ENCODE measurements around the gene PRRG1. TPM values are rescaled to one million over a fixed set of nuclear protein-coding genes. Genes with fewer than 3 reads are reported as not detected.

The PRRG1 gene
- total and polyA plus RNA-seq, 2 donors from 2014 or later = 5.8 to 23.4 TPM

DNA sequence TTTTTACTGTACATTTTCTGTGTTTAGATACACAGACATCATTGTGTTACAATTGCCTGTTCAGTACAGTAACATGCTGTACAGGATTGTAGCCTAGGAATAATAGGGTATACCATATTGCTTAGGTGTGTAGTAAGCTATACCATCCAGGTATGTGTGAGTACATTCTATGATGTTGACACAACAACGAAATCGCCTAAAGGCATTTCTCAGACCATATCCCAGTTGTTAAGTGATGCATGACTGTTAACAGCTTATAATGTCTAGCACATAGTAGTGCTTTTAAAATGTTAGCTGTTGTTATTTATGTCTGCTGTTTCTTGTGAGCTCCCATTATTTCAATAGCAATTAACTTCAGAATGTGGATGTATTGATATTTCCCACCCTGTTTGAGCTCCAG lies 4.5 kb downstream of the PRRG1 start:
- Histone ChIP-seq H3K4me3 (ENCODE audit: low read length in 3 of 3) (no peak overlapping the region), H3K9ac (ENCODE audit: low read length in 3 of 3) (no peak overlapping the region), H3K36me3 (ENCODE audit: control insufficient read depth in 2 of 3, insufficient read depth in 3 of 3, low read length in 3 of 3) (no peaks in the 10 kb centered on the region), H3K27ac (ENCODE audit: low read depth in 2 of 2, low read length in 2 of 2) (no peak overlapping the region), H3K27me3 (ENCODE audit: control insufficient read depth, insufficient read depth, low read length) (no peaks in the 10 kb centered on the region), H3K4me1 (ENCODE audit: control insufficient read depth in 2 of 3, insufficient read depth in 2 of 3, low read depth in 1 of 3, low read length in 3 of 3) (no peaks in the 10 kb centered on the region), H3K9me3 (ENCODE audit: control insufficient read depth in 2 of 3, insufficient read depth in 1 of 3, low read length in 3 of 3) (no peaks in the 10 kb centered on the region)
- intact Hi-C loops (cut with DNase I) = no loop called here
- no peak for FAIRE-seq
- TF ChIP-seq, protein P1, sequence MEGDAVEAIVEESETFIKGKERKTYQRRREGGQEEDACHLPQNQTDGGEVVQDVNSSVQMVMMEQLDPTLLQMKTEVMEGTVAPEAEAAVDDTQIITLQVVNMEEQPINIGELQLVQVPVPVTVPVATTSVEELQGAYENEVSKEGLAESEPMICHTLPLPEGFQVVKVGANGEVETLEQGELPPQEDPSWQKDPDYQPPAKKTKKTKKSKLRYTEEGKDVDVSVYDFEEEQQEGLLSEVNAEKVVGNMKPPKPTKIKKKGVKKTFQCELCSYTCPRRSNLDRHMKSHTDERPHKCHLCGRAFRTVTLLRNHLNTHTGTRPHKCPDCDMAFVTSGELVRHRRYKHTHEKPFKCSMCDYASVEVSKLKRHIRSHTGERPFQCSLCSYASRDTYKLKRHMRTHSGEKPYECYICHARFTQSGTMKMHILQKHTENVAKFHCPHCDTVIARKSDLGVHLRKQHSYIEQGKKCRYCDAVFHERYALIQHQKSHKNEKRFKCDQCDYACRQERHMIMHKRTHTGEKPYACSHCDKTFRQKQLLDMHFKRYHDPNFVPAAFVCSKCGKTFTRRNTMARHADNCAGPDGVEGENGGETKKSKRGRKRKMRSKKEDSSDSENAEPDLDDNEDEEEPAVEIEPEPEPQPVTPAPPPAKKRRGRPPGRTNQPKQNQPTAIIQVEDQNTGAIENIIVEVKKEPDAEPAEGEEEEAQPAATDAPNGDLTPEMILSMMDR (IDR thresholded peaks at IDR 0.05; ENCODE audit: borderline replicate concordance, extremely low read depth, insufficient read depth) = no peak
- DNase-seq = no peak

DNA sequence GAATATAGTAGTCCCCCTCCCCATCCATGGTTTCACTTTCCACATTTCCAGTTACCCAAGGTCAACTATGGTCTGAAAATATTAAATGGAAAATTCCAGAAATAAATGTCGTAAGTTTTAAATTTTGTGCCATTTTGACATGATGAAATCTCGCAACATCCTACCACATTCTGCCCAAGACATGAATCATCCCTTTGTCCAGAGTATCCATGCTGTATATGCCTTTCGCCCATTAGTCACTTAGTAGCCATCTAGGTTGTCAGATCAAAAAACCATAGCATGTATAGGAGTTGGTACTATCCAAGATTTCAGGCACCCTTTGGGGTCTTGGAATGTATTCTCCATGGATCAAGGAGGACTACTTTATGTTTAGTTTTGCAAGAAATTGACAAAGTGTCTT lies 8.3 kb downstream of the PRRG1 start:
- DNase-seq (no peak), FAIRE-seq (no peak)
- Histone ChIP-seq H3K4me3 (ENCODE audit: low read length in 3 of 3) (no peak overlapping the region), H3K36me3 (ENCODE audit: control insufficient read depth in 2 of 3, insufficient read depth in 3 of 3, low read length in 3 of 3) (no peaks in the 10 kb centered on the region), H3K9me3 (ENCODE audit: control insufficient read depth in 2 of 3, insufficient read depth in 1 of 3, low read length in 3 of 3) (no peaks in the 10 kb centered on the region), H3K4me1 (ENCODE audit: control insufficient read depth in 2 of 3, insufficient read depth in 2 of 3, low read depth in 1 of 3, low read length in 3 of 3) (no peaks in the 10 kb centered on the region), H3K27me3 (ENCODE audit: control insufficient read depth, insufficient read depth, low read length) (no peaks in the 10 kb centered on the region), H3K27ac (ENCODE audit: low read depth in 2 of 2, low read length in 2 of 2) (no peak overlapping the region), H3K9ac (ENCODE audit: low read length in 3 of 3) (no peak overlapping the region)
- TF ChIP-seq, protein P1 (IDR thresholded peaks at IDR 0.05; ENCODE audit: borderline replicate concordance, extremely low read depth, insufficient read depth) = no peak
- intact Hi-C loops (cut with DNase I) = no loop called here

DNA sequence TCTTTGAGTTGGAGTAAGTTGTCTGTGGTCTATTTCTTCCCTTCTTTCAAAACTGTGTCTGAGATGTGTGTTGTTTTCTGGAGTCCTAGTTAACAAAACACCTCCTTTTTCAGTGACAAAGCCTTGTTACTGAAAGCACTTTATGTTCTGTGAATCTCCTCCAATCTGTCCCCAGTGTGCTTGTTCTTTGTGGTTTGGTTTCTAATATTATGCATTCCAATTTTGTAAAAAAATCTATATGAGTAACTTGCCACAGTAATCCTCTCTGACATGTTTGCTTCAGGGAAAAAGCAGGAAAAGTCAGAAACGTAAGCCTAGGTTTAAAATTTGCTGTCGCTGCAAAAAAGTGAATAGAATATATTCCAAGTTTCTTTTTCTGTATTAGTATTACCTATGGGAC lies 12.4 kb downstream of the PRRG1 start:
- FAIRE-seq = no peak
- intact Hi-C loops (cut with DNase I) = no loop called here
- Histone ChIP-seq H3K36me3 (ENCODE audit: control insufficient read depth in 2 of 3, insufficient read depth in 3 of 3, low read length in 3 of 3) (no peaks in the 10 kb centered on the region), H3K27ac (ENCODE audit: low read depth in 2 of 2, low read length in 2 of 2) (no peak overlapping the region), H3K4me1 (ENCODE audit: control insufficient read depth in 2 of 3, insufficient read depth in 2 of 3, low read depth in 1 of 3, low read length in 3 of 3) (no peaks in the 10 kb centered on the region), H3K4me3 (ENCODE audit: low read length in 3 of 3) (no peak overlapping the region), H3K27me3 (ENCODE audit: control insufficient read depth, insufficient read depth, low read length) (no peaks in the 10 kb centered on the region), H3K9me3 (ENCODE audit: control insufficient read depth in 2 of 3, insufficient read depth in 1 of 3, low read length in 3 of 3) (no peaks in the 10 kb centered on the region), H3K9ac (ENCODE audit: low read length in 3 of 3) (no peak overlapping the region)
- no peak for DNase-seq
- TF ChIP-seq, protein P1 (IDR thresholded peaks at IDR 0.05; ENCODE audit: borderline replicate concordance, extremely low read depth, insufficient read depth) = no peak

DNA sequence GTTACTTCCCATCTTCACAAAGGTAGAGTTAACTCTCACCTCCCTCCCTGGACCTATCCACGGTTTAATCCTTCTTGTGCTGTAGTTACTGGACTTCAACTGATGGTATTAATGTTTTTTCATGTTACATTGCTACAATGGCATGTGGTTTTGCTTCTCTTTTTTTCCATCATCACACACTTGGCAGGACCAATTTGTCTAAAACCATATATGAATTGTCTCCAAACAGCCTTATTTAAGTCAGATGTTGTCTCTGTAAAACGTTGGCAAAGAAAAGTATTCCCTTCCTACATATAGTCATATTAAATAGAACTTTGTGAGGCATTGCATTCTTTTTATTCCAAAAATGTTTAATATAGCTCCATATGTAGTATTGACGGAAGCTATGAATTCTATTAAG lies 15.5 kb downstream of the PRRG1 start:
- H3K9me3 ChIP-seq (ENCODE audit: control insufficient read depth in 2 of 3, insufficient read depth in 1 of 3, low read length in 3 of 3) = no peaks in the 10 kb centered on the region
- H3K4me3 ChIP-seq (ENCODE audit: low read length in 3 of 3) = no peak overlapping the region
- TF ChIP-seq, protein P1 (IDR thresholded peaks at IDR 0.05; ENCODE audit: borderline replicate concordance, extremely low read depth, insufficient read depth) = no peak
- no peak for FAIRE-seq
- no peaks in the 10 kb centered on the region for H3K4me1 ChIP-seq (ENCODE audit: control insufficient read depth in 2 of 3, insufficient read depth in 2 of 3, low read depth in 1 of 3, low read length in 3 of 3)
- no peak overlapping the region for H3K27ac ChIP-seq (ENCODE audit: low read depth in 2 of 2, low read length in 2 of 2)
- DNase-seq = no peak
- no peaks in the 10 kb centered on the region for H3K27me3 ChIP-seq (ENCODE audit: control insufficient read depth, insufficient read depth, low read length)
- intact Hi-C loops (cut with DNase I) = no loop called here
- no peaks in the 10 kb centered on the region for H3K36me3 ChIP-seq (ENCODE audit: control insufficient read depth in 2 of 3, insufficient read depth in 3 of 3, low read length in 3 of 3)
- no peak overlapping the region for H3K9ac ChIP-seq (ENCODE audit: low read length in 3 of 3)
